Fibroblast of skin of scalp (primary cell): ENCODE measurements around the gene PIN1. TPM values are rescaled to one million over a fixed set of nuclear protein-coding genes. Genes with fewer than 3 reads are reported as not detected.
"Not testable (repeated sequence)": the region's sequence is repeated elsewhere in the genome, so short reads cannot be mapped to it uniquely, and the experiment has no call there.

ENCODE experiments used
- DNase-seq: peaks from one replicate; pipeline ENCODE4 v3.0.0-alpha.2; 2013
- polyA plus RNA-seq, 2 experiments: library from polyadenylated mRNA; unstranded; fragments of 120-200 nt; gene quantifications; one replicate each; pipeline ENCODE4 v1.2.1, GENCODE V29; 2013; ENCODE audit not compliant: insufficient read length in 2 of 2

Gene PIN1
- 77.5 TPM for polyA plus RNA-seq (2013, experiment 1 of 2; ENCODE audit: insufficient read length)
- 69.9 TPM for polyA plus RNA-seq (2013, experiment 2 of 2; ENCODE audit: insufficient read length)

- DNase-seq: peak; percentile 99
Measured at GRCh38 chr19:9834726-9835506, at the start of gene PIN1. Gene PIN1, plus strand, starts transcription at chr19:9835318. Its CDS starts 27 bp downstream, at chr19:9835345.

GRCh38 chr19:9785367-9786331, 49.5 kb upstream of the PIN1 start:
- DNase-seq: peak; percentile 97

- DNase-seq: no peak
Measured at GRCh38 chr19:9786342-9786741, 48.8 kb upstream of the PIN1 start.

GRCh38 chr19:9786819-9787218, 48.3 kb upstream of the PIN1 start:
- DNase-seq: no peak

- DNase-seq: not testable (repeated sequence)
Measured at GRCh38 chr19:9788604-9789003, 46.5 kb upstream of the PIN1 start.

GRCh38 chr19:9789066-9789465, 46.1 kb upstream of the PIN1 start:
- no peak for DNase-seq

GRCh38 chr19:9789579-9789978, 45.5 kb upstream of the PIN1 start:
- DNase-seq: not testable (repeated sequence)

GRCh38 chr19:9791073-9791367, 44.1 kb upstream of the PIN1 start:
- DNase-seq: not testable (repeated sequence)

GRCh38 chr19:9791552-9792205, 43.4 kb upstream of the PIN1 start:
- peak; percentile 98 for DNase-seq

GRCh38 chr19:9792206-9793070, 42.7 kb upstream of the PIN1 start:
- peak; percentile 95 for DNase-seq

- DNase-seq: peak; percentile 51
Measured at GRCh38 chr19:9793071-9793591, 42.0 kb upstream of the PIN1 start.

- DNase-seq: peak; percentile 87
Measured at GRCh38 chr19:9796113-9796773, 38.9 kb upstream of the PIN1 start.

- no peak for DNase-seq
Measured at GRCh38 chr19:9797871-9798270, 37.2 kb upstream of the PIN1 start.

GRCh38 chr19:9799162-9799561, 36.0 kb upstream of the PIN1 start:
- no peak for DNase-seq

GRCh38 chr19:9801976-9802375, 33.1 kb upstream of the PIN1 start:
- DNase-seq: no peak

GRCh38 chr19:9806803-9807202, 28.3 kb upstream of the PIN1 start:
- no peak for DNase-seq

GRCh38 chr19:9808855-9809824, 26.0 kb upstream of the PIN1 start:
- no peak for DNase-seq

- no peak for DNase-seq
Measured at GRCh38 chr19:9811139-9811538, 24.0 kb upstream of the PIN1 start.

GRCh38 chr19:9818175-9818733, 16.9 kb upstream of the PIN1 start:
- DNase-seq: no peak
